NCI-H1092 treated with DMSO at 0.1 percent for 48 hours (cell line): ENCODE data around the gene MAGI2.

Experiments
- DNase-seq: peaks from one replicate; lab custom pipeline; 2025; lab: John Stamatoyannopoulos, UW

Gene MAGI2

DNA sequence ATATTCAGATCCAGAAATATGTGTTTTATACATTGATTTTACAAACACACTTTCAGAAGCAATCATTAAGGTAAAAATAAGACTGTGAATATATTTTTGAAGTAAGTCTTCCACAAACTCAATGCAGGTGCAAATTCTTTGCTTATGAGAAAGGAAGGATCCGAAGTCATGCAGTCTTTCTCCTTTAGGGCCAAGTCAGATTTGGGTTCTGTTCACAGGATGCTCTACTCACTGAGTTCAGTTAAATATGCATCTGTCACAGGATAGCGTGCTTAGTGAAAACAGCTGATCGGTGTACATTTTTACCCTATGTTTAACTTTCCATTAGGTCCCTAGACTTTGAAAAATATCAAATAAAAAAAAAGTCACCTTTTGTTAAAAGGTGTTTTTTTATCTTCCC, 1046.4 kb downstream of the MAGI2 start:
- no peak for DNase-seq

- DNase-seq, result no peak
Observed at GRCh38 chr7:78406531-78406930, 1046.9 kb downstream of the MAGI2 start.

DNA sequence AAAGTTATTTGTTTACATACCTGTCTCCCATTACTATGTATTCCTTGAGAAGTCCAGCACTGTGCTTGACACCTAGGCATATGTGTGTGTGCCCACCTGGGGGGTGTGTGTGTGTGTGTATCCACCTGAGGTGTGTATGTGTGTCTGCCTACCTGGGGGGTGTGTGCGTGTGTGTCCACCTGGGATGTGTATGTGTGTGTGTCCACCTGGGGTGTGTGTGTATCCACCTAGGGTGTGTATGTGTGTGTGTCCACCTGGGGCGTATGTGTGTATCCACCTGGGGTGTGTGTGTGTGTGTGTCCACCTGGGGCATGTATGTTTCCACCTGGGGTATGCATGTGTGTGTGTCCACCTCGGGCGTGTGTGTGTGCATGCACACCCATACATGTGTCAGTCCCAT, 1051.4 kb downstream of the MAGI2 start:
- DNase-seq, result no peak

DNA sequence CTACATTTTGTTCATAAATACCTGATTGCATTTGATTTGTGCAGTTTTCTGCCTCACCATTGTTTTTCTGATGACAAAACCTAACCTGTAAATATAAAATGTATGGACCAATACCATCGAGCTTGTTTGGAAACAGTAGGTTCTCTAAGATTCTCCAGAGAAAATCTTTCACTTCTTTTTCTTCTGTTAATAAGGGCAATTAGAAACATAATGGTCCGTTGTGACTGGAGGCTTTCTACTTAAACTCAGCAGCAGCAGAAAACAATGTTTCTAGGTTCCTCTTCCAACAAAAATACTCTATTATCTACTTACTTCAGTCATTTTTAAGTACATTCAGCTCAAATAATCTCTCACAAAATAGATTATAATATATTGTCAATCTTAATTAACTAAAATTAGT, 1053.4 kb downstream of the MAGI2 start:
- DNase-seq, result no peak

DNA sequence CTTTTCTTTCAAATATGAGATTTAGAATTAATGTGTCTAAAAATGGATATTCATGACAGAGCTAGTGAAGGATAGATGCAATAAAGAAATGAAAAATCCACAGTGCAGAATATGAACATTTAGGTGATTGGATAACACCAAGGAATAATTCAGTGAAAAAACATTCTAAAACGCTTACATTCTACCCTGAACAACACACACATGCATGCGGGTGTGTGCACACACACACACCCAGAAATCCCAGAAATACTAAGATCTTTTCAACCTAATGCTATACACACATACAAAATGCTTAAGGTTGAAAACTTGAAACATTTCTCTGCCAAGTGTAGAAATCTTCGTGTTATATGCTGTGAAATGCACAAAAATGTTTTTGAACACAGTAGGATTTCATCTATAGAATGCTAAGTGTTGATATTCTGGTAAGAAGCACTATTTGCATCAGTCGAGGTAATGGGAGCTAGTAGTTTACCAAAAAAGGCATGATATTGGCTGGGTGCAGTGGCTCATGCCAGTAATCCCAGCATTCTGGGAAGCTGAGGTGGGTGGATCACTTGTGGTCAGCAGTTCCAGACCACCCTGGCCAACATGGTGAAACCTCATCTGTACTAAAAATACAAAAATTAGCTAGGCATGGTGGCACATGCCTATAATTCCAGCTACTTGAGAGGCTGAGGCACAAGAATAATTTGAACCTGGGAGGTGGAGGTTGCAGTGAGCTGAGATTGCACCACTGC, 1054.3 kb downstream of the MAGI2 start:
- DNase-seq, result no peak

- no peak for DNase-seq
Observed at GRCh38 chr7:78398576-78398975, 1054.9 kb downstream of the MAGI2 start.

- no peak for DNase-seq
Observed at GRCh38 chr7:78398081-78398480, 1055.4 kb downstream of the MAGI2 start.

- no peak for DNase-seq
Observed at GRCh38 chr7:78396210-78396609, 1057.3 kb downstream of the MAGI2 start.

DNA sequence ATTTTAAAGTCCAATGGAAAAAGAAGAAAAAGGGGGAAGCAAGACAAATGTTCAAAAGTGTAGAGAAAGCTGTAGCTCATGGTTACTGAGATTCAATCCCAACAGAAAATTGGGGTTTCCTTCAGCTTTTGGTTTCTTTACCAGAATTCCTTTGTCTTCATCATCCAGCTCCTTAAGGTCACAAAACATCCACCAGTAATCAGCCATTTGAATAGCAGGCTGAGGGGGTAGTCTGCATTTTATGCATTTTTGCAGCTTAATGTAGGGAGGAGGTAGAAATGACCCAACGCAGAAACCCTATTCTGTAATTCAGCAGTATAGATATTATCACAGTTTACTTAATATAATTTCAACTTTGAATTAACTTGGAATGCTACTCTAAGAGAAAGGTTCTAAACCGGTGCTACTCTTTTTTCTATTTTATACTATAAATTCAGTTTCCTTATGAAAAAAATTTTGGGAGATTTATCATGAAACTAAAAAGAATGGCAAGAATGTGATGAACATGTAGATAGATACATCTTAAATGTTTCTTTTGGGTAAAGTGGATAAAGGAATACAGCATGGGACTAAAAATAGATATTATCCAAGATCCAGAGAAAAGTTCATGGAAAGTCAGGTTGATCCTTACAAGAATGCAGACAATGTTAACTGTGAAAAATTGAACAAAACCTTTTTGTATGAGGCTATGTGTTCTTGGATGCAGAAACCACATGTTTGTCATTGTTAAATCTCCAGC, 1058.0 kb downstream of the MAGI2 start:
- DNase-seq, result no peak

DNA sequence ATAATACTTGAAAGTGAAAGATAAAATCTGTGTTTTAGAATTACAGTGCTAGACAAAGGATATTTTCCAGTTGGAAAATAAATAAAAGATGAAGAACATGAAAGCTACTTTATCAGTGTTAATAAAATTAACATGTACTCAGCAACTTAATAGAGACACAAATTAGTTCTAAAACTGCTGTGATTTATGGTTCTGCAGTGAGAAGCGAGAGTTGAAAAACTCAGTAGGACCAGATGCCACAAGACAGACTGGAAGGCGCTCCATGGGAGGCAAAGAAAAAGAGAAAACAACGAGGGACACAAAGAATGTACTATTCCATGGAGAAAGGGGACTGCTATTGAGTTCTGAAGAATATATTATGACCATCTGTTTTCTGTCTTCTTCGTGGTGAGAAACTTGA, 1064.4 kb downstream of the MAGI2 start:
- DNase-seq, result no peak

DNA sequence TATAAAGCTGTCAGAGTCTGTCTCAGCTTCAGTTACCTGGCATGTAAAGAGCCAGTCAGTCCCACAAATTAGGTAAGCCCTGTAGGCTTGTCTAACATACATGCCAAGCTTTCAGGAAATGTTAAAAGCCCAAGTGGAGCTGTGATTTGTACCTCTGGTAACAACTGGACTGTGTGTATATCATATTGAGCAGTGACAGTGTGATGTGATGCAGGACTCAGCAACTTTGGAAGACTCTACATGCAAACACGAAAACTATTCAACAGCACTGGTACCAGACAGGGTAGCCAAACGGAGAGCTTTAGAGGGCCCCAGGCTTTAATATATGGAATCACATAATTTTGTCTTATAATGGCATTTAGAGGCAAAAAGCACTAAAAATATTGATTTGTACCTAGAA, 1066.9 kb downstream of the MAGI2 start:
- DNase-seq, result no peak

GRCh38 chr7:78383096-78383880, 1070.2 kb downstream of the MAGI2 start:
- no peak for DNase-seq

- no peak for DNase-seq
Observed at GRCh38 chr7:78379148-78379547, 1074.3 kb downstream of the MAGI2 start.

DNA sequence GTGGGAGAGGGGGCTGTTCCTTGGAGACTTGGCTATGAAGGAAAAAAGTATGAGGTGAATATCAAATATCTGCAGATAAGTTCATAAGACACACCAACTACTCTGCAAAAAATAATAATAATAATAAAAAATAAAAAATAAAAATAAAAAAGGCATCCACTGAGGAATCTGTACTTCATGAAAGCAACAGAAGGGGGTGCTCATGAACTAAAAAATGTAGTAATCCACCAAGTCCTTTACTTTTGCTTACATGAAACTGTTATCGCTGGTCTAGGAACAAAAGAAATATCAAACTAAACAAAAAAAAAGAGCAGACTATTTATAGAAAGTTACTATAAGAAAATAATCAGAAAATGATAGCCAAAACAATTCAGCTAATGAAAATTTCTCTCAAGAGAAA, 1075.9 kb downstream of the MAGI2 start:
- DNase-seq, result no peak

DNA sequence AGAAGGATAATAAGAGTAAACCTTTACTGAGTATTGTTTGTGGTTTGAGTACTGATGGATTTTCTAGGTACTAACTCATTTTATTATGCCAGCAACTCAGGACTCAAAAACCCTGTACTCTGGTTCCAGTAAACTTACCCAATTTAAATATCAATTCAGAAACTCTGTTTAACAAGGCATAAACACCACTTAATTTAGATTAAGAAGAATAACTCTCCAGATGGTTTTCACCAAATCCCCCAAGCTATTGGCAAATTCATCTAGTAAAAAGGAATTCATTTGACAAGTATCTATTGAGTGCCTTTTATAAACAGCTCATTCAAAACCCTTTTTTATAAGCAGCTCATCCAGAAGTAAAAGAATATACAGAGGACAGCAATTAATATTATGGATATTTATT, 1082.5 kb downstream of the MAGI2 start:
- no peak for DNase-seq

DNA sequence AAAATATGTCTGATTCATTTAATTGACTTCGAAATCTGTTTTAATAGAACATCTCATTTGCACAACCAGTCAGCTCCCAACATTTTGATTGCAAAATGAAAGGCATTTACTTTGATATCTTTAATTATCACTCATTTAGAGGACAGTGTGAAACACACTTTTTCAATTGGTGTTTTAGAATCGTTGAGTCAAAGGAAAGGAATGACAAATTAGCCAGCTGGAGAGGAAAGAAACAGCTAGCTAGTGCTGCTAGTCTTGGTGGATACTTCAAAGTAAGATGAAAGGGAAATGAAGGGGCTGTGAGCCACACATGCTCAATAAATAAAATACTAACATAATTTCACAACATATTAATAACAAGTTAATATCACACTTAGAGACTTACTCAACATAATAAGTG, 1084.7 kb downstream of the MAGI2 start:
- DNase-seq, result no peak

DNA sequence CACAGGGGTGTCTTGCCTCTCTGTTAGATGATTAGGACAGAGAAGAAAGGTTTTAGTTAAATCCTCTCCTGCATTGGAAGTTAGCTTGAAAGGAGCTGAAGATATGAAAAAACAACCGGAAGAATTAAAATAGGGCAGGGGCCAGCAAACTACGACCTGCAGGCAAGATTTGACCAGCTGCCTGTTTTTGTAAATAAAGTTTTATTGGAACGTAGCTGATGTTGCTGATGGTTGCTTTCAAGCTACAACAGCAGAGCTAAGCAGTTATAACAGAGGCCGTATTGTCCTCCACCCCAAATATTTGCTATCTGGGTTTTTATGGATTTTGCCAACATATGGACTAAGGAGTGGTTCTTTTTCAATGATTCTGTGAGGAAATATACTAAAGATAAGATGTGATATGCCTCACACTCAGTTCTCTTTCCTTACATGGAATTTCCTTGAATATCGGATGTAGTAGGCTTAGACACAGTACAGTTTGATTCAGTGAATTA, 1086.1 kb downstream of the MAGI2 start:
- no peak for DNase-seq

DNA sequence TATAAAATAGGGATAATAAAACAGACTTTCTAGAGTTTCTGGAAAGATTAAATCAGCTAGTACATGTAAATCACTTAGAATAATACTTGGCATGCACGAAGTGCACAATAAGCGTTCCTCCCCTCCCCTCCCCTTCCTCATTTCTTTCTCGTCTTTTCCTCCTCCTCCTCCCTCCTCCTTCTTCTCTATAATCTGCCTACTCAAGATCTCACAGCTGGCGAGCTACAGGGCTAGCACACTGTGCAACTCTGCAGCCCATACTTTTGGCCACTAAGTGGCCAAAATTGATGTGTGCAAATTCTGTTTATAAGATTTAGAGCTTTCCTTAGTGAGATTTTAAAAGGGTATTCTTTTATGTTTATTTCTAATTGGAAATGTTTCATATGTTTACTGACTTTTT, 1089.6 kb downstream of the MAGI2 start:
- no peak for DNase-seq

DNA sequence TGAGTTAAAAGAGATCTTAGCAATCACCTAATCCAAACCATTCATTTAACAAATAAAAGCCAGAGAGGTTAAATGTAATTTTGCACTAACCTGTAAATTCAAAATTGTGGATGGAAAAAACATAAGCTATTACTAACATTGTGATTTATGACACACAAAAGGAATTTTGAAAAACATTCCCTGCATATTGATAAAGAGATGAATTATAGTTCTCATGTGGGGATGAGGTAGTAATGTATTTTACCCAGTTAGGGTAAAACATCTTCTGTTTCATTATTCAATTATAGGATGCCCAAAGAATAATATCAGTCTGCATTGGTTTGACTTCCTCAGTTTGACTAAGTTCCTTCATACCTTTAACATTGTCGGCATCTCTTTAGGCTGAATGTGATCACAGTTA, 1093.6 kb downstream of the MAGI2 start:
- no peak for DNase-seq

DNA sequence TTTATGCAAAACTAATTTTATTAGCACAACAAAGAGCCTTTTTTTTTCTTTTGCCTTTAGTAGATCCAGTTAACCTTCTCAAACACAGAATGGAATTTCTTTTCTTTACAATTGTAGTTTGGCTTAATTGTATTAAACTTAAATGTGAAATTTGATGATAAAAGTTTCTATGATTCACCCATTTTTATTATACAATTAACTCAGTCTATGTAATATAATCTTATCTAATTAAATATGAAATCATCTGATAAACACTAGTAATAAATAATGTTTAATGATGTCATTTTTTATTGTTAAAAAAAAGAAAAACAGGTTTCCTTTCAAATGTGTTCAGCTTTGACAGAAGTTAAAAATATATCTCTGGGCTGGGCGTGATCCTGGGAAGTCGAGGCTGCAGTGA, 1095.8 kb downstream of the MAGI2 start:
- no peak for DNase-seq

- no peak for DNase-seq
Observed at GRCh38 chr7:78355834-78356233, 1097.6 kb downstream of the MAGI2 start.

DNA sequence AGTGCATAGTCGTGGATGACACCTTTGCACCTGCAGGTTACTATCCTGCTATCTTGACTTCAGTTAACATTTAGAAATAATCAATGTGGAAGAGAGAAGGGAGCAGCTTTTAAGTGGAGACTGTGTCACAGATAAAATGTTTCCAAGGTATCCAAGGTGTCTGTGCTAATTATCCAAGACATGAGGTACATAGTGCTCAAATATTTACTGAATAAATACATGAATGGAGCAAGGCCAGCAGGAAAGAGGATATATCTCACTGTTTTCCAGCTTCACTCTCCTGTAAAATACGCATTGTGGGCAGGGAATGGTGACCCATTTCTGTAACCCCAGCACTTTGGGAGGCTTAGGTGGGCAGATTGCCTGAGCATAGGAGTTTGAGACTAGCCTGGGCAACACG, 1102.5 kb downstream of the MAGI2 start:
- peak; percentile 46 for DNase-seq

DNA sequence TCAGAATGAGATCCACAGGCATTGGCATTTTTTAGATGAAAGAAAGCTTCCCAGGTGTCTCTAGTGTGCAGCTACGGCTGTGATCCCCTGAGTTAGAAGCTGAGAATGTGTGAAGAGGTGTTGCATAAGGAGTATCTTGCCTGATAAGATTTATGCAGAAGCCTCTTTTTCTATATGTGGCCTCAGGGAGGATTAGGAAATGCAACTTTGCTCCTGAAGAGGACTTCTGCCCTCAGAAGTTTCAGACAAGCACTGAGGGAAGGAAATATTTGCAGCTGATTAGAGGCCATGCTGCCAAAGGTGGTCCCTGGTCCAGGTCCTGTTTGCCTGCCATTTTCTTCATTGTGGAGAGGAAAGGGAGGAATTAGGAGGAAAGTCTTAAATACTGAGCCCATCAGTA, 1103.1 kb downstream of the MAGI2 start:
- DNase-seq, result no peak
